Activated T-cell treated with anti-CD3 and anti-CD28 coated beads, Interleukin-2, amount 50 U/mL, for 24 hours (primary cell): ENCODE data around the gene ARHGEF17.

Experiments used
- DNase-seq: peaks from one replicate; pipeline ENCODE4 v3.0.0-alpha.2; 2020
- H3K27ac Mint-ChIP-seq: 2 replicates; pipeline ENCODE4 v1.8.0; 2020; ENCODE audit warnings: mild to moderate bottlenecking, mixed read lengths
- H3K27me3 Mint-ChIP-seq: 2 replicates; pipeline ENCODE4 v1.8.0; 2020; ENCODE audit warnings: mixed read lengths
- H3K36me3 Mint-ChIP-seq: 2 replicates; pipeline ENCODE4 v1.8.0; 2020; ENCODE audit warnings: low read depth, mixed read lengths
- H3K4me1 Mint-ChIP-seq: 2 replicates; pipeline ENCODE4 v1.8.0; 2020; ENCODE audit warnings: low read depth, mixed read lengths
- H3K4me3 Mint-ChIP-seq: 2 replicates; pipeline ENCODE4 v1.8.0; 2020; ENCODE audit warnings: mild to moderate bottlenecking, moderate library complexity, mixed read lengths
- H3K9me3 Mint-ChIP-seq: 2 replicates; pipeline ENCODE4 v1.8.0; 2020; ENCODE audit warnings: mixed read lengths

The ARHGEF17 gene

DNA sequence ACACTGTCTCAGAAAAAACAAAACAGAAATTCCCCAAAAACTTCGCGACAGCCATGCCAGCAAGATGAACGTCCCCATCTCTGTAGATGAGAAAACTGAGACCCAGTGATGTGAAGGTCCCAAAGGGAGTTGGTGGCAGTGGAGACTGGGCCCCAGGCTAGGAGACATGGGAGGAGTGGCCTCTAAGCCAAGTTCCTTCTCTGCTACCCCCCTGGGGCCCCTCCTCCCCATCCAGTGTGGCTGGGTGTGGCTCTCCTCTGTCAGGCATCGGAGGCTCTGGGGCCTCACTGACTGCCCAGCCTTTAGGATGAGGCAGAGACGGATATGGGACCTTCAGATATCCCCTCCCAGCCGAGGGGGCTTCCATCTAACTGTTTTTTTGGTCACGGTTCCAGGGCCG is 77.9 kb downstream of the ARHGEF17 start:
- peaks cover 47% of the 10 kb centered on the region for H3K36me3 Mint-ChIP-seq
- H3K9me3 Mint-ChIP-seq: no peaks in the 10 kb centered on the region
- H3K4me3 Mint-ChIP-seq: no peak overlapping the region
- DNase-seq: no peak
- peaks cover 66% of the 10 kb centered on the region for H3K4me1 Mint-ChIP-seq
- peak overlapping the region; percentile 84 for H3K27ac Mint-ChIP-seq
- no peaks in the 10 kb centered on the region for H3K27me3 Mint-ChIP-seq

DNA sequence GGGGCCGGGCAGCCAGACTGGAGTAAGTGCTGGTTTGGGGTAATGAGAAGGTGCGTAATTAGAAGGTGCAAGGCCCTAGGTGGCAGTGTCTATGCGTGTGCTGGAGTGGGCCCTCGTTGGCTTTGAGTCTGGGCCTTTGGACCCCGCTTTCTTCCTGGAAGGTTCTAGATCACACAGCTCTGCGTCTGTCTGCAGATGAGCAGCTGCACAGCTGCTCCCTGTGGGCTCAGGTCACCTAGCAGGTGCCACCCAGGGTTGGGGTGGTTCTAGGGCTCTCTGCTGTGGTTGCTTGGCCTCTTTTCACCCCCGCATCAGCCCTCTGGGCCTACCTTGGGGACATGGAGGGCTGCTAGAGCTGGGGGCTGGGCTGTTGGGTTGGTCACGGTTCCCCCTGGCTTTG is 78.5 kb downstream of the ARHGEF17 start:
- DNase-seq: no peak
- peak overlapping the region; percentile 87 for H3K27ac Mint-ChIP-seq
- no peak overlapping the region for H3K4me3 Mint-ChIP-seq
- H3K27me3 Mint-ChIP-seq: no peaks in the 10 kb centered on the region
- peaks cover 63% of the 10 kb centered on the region for H3K4me1 Mint-ChIP-seq
- peaks cover 50% of the 10 kb centered on the region for H3K36me3 Mint-ChIP-seq
- no peaks in the 10 kb centered on the region for H3K9me3 Mint-ChIP-seq

DNA sequence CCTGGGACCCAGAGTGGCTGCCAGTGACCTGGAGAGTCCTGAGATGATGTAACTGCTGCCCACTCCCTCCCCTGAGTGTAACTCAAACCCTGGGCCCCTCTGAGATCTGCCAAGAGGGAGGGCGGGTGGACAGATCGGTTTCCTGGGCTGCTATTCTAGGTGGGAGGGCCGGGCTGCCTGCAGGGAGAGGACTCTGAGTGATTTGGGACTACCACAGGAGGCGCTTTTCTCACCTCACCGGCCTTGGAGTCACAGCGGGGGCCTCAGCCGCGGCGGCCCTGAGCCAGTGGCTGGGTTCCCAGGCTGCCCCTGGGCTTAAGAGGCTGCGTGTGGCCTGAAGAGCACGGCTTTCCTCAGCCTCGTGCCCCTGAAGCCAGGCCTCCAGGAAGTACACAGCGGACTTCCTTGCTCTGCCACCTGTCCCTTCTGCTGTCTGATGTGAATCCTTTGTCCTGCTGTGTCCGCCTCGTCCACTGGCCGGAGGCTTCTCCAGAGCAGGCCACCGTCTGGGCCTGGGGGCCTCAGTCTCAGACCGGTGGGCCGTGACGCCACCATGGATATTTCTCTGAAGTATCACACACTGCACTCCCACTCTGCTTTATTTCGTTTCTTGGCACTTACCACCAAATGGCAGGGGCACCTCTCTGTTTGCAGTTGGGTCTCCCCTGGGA is 79.7 kb downstream of the ARHGEF17 start:
- H3K36me3 Mint-ChIP-seq: peaks cover 55% of the 10 kb centered on the region
- peak overlapping the region; percentile 87 for H3K27ac Mint-ChIP-seq
- no peaks in the 10 kb centered on the region for H3K9me3 Mint-ChIP-seq
- H3K4me3 Mint-ChIP-seq: no peak overlapping the region
- H3K4me1 Mint-ChIP-seq: peaks cover 51% of the 10 kb centered on the region
- no peaks in the 10 kb centered on the region for H3K27me3 Mint-ChIP-seq
- DNase-seq: no peak

DNA sequence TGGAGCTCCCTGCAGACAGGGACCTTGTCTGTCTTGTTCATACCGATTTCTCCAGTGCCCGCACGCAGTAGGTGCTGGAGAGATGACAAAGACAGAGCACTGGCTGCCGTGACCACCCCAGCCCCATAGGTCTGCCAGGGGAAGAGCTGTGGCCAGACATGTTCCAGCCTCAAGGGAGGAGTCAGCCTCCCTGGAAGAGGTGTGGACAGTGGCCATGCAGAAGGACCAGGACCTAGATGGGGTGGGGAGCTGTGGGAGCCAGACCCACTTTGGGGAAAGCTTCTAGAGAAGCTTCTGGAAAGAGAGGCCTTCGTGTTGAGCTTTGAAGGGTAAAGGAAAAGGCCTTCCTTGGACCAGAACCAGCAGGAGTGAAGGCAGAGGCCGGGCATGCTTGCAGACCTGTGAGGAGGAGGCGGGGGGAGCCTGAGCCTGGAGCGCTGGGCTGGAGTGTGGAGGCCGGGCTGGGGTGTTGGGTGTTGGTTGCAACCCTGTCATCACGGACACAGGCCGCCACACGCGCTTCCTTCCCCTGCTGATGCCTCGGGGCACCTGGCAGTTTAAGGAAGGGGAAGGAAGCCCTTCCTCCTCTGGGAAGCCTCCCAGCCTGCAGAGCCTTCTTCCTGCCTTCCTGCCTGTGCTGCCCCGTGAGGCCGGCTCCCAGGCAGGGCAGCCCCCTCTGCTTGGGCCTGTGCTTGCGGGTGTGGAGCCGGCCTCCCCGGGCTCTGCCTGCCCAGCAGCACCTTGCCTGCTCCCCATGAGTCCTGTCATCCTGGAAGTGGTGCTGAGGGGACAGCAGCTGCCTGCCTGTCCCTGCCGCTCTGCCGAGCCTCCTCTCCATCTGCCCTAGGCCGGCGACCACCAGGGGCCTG is 80.4 kb downstream of the ARHGEF17 start:
- no peak overlapping the region for H3K4me3 Mint-ChIP-seq
- H3K4me1 Mint-ChIP-seq: peaks cover 44% of the 10 kb centered on the region
- no peaks in the 10 kb centered on the region for H3K9me3 Mint-ChIP-seq
- H3K27ac Mint-ChIP-seq: peak overlapping the region; percentile 79
- peaks cover 61% of the 10 kb centered on the region for H3K36me3 Mint-ChIP-seq
- no peaks in the 10 kb centered on the region for H3K27me3 Mint-ChIP-seq
- no peak for DNase-seq

DNA sequence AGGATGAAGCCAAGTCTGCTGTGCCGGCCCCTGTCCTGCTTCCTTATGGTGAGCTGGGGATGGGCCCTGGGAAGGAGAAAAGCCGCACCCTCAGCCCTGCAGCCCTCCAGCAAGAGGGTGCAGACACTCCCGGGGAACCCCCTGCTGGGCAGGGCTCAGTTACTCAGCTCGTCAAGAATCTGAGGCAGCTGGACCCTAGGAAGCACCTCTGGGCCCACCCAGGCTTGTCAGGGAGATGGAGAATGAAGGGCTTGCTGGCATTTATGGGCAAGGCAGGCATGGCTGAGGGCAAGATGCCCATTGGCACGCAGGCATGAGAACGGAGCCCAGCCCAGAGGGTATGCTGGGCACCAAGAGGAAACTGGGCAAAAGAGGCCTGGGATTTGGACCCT is 81.1 kb downstream of the ARHGEF17 start:
- no peak for DNase-seq
- peaks cover 66% of the 10 kb centered on the region for H3K36me3 Mint-ChIP-seq
- no peak overlapping the region for H3K27ac Mint-ChIP-seq
- H3K27me3 Mint-ChIP-seq: no peaks in the 10 kb centered on the region
- no peaks in the 10 kb centered on the region for H3K9me3 Mint-ChIP-seq
- H3K4me3 Mint-ChIP-seq: no peak overlapping the region
- H3K4me1 Mint-ChIP-seq: peaks cover 37% of the 10 kb centered on the region

DNA sequence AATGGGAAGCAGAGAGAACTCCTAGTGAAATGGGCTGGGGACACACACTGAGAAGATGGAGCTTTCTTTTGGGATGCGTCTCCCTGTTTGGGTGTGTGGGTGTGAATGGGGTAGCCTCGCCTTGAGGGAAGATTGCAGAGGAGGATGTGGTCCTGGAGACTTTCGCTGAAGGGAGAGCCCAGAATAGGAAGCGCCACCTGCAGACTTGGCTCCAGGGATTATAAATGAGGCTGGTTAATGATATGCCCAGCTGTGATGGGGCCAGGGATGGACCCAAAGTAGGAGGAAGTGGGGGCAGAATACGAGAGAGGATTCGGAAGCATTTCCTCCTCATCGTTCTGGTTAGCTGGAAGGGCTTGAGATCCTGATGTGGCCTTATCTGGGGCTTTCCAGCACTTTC is 81.8 kb downstream of the ARHGEF17 start:
- Mint-ChIP-seq H3K36me3 (peaks cover 71% of the 10 kb centered on the region), H3K4me1 (peaks cover 30% of the 10 kb centered on the region), H3K4me3 (no peak overlapping the region), H3K27ac (peak overlapping the region; percentile 71), H3K9me3 (no peaks in the 10 kb centered on the region), H3K27me3 (no peaks in the 10 kb centered on the region)
- DNase-seq: no peak

DNA sequence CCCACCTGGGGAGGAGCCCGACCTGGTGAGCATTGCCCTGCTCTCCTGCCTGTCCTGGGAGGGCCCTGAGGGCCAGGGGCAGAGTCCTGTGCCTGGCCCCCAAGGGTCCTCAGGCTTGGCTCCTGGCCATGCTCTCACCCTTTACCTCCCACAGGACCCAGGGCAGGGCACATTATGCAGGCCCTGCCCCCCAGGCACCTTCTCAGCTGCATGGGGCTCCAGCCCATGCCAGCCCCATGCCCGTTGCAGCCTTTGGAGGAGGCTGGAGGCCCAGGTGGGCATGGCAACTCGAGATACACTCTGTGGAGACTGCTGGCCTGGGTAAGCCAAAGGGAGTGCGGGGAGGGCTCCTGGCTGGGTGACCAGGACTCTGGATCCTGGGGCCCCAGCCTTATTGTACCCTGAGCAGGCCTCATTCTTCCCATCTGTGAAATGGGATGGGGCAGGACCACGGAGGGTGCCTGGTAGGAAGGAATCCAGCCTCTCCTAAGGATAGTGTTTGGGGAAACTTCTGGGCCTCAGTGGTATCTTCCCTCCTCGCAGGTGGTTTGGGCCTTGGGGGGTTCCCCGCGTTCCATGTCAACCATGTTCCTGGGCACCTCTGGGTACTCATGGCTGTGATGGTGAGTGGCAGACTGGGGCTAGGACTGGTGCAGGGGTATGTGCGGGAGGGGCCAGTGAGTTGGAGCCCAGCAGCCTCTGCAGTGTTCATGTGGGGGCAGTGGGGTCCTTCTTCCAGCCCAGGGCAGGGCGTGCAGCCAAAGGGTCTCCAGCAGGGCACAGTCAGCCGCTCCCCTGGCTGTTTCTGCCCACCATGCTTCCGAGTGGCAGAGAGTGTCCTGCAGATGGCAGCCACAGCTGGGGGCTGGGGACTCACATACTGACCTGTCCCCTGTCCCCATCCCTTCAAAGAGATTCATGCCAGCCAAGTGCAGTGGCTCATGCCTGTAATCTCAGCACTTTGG is 82.8 kb downstream of the ARHGEF17 start:
- DNase-seq: no peak
- Mint-ChIP-seq H3K4me3 (no peak overlapping the region), H3K4me1 (peaks cover 20% of the 10 kb centered on the region), H3K27me3 (no peaks in the 10 kb centered on the region), H3K27ac (peak overlapping the region; percentile 71), H3K9me3 (no peaks in the 10 kb centered on the region), H3K36me3 (peaks cover 75% of the 10 kb centered on the region)

DNA sequence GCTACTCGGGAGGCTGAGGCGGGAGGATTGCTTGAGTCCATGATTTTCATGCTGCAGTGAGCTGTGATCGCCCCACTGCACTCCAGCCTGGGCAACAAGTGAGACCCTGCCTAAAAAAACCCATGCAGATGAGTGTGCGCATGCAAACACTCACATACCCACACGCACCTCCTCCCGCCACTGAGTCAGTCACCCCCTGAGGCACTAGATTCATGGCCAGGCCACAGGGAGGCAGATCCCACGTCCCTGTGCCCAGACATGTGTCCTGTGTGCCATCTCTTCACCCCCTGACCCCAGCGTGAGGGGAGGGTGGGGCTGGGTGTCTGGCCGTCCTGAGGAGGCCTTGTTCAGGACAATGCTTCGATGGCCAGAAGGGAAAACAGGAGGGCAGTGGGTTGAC is 83.6 kb downstream of the ARHGEF17 start:
- Mint-ChIP-seq H3K27me3 (no peaks in the 10 kb centered on the region), H3K27ac (no peak overlapping the region), H3K4me1 (peaks cover 13% of the 10 kb centered on the region), H3K4me3 (no peak overlapping the region), H3K9me3 (no peaks in the 10 kb centered on the region), H3K36me3 (peaks cover 82% of the 10 kb centered on the region)
- DNase-seq: no peak

DNA sequence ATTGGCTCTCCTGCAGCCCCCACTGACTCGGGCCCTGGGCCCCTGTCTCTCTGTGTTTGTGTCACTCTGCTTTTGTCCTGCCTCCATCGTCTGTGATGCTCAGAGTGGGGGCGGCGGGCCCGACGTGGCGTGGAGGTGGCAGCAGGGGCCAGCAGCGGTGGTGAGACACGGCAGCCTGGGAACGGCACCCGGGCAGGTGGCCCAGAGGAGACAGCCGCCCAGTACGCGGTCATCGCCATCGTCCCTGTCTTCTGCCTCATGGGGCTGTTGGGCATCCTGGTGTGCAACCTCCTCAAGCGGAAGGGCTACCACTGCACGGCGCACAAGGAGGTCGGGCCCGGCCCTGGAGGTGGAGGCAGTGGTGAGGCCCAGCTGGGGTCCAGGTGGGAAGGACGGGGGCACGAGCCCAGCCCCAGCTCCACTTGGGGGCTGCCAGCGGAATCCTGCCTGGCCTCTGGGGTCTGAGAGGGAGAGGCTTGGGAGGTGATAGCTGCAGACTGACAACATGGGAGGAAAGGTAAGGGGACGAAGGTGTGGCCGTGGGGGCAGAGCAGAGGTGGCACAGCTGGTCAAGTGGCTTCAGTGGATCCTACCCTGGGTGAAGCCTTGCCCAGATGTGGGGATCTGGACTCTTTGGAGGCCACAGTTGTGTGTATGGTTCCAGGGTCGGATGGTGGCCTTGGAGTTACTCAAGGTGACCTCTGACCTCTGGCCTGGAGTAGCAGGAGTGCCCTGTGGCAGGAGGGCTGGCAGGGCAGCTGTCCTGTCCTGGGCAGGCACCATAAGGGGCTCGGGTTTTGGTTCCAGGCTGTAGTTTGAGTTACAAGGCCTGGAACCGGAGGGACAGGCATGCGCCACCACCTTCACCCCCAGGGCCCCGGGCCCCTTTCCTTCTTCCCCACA is 84.3 kb downstream of the ARHGEF17 start:
- DNase-seq: no peak
- Mint-ChIP-seq H3K27me3 (no peaks in the 10 kb centered on the region), H3K9me3 (no peaks in the 10 kb centered on the region), H3K36me3 (peaks cover 86% of the 10 kb centered on the region), H3K4me1 (peaks cover 10% of the 10 kb centered on the region), H3K4me3 (no peak overlapping the region), H3K27ac (no peak overlapping the region)

DNA sequence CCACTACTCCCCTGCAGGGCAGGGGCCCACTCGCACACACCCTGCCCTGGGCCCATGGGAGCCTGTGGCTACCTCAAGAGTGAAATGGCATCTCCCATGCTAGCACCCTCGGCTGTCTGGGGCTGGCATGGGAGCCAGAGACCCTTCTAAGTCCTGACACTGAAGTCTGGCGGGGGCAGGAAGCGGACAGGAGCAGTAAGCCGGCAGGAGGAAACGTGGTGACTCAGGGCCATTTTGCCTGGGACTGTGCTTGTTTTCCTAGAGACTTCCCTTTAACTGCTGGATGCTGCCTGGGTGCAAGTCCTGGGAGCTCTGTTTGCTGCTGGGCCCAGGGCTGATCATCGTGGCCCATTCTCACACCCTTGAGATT is 84.9 kb downstream of the ARHGEF17 start:
- H3K9me3 Mint-ChIP-seq: no peaks in the 10 kb centered on the region
- H3K4me1 Mint-ChIP-seq: peaks cover 7% of the 10 kb centered on the region
- DNase-seq: no peak
- no peak overlapping the region for H3K4me3 Mint-ChIP-seq
- peak overlapping the region; percentile 5 for H3K27ac Mint-ChIP-seq
- H3K27me3 Mint-ChIP-seq: no peaks in the 10 kb centered on the region
- H3K36me3 Mint-ChIP-seq: peaks cover 87% of the 10 kb centered on the region

DNA sequence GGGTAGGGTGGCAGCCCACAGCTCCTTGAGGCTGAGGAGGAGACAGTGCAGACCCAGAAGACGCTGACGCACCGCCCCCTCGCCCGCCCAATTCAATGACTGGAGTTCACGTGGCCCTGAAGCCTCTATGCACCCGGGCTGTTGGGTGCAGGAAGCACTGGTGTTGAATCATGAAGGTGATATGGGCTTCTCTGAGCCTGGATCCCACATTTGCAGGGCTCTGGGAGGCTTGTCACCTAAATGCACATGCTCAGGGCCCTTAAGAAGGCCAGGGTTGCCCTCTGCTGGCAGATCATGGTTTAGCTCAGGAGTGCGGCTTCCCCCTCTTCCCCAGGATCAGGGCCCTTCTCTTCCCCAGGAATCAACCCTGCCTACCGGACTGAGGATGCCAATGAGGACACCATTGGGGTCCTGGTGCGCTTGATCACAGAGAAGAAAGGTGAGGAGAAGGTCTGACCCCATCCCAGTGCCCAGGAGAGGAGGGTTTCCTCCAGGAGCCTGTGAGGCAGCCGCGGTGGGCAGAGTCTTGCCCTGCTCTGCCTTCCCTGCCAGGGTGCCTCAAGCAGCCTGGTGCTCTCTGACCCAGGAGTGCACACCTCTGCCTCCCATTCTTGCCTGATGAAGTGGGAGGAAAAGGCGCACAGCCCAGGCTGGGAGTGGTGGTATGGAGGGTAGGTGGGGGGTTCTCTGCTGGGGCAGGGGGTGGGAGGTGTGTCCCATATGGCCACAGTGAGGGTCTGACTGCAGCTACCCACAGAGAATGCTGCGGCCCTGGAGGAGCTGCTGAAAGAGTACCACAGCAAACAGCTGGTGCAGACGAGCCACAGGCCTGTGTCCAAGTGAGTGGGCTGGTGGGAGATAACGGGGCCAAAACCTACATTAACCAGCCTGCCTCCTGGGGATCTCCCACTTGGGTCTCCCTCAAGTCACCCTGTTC is 85.7 kb downstream of the ARHGEF17 start:
- DNase-seq: peak; percentile 74
- Mint-ChIP-seq H3K27ac (peak overlapping the region; percentile 5), H3K9me3 (no peaks in the 10 kb centered on the region), H3K36me3 (peaks cover 90% of the 10 kb centered on the region), H3K4me3 (no peak overlapping the region), H3K27me3 (no peaks in the 10 kb centered on the region), H3K4me1 (peaks cover 3% of the 10 kb centered on the region)

DNA sequence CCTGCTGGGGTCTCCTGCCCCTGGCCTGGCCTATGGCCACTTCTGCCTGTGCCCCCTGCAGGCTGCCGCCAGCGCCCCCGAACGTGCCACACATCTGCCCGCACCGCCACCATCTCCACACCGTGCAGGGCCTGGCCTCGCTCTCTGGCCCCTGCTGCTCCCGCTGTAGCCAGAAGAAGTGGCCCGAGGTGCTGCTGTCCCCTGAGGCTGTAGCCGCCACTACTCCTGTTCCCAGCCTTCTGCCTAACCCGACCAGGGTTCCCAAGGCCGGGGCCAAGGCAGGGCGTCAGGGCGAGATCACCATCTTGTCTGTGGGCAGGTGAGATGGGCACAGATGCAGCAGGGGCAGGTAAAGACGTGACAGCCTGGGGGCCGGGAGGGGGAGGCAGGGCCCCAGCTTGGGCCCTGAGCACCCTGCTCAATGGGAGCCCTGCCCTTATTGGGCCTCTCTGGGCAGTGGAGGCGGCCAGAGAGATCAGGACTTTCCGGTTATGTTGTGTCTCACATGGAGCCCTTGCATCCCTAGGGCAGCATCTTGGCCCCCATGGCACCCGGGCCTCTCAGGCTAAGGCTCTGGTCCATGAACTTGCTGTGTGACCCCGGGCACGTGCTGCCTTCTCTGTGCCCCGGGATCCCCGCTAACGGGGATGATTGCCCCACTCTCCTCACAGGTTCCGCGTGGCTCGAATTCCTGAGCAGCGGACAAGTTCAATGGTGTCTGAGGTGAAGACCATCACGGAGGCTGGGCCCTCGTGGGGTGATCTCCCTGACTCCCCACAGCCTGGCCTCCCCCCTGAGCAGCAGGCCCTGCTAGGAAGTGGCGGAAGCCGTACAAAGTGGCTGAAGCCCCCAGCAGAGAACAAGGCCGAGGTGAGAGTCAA is 86.6 kb downstream of the ARHGEF17 start:
- no peak overlapping the region for H3K4me3 Mint-ChIP-seq
- peaks cover 3% of the 10 kb centered on the region for H3K4me1 Mint-ChIP-seq
- H3K27ac Mint-ChIP-seq: no peak overlapping the region

More for the DNA sequence above, 86.6 kb downstream of the ARHGEF17 start:
- Mint-ChIP-seq H3K36me3 (peaks cover 91% of the 10 kb centered on the region), H3K27me3 (no peaks in the 10 kb centered on the region), H3K9me3 (no peaks in the 10 kb centered on the region)
- DNase-seq: no peak
